ENCODE data around the gene LMX1A. TPM values are rescaled to one million over a fixed set of nuclear protein-coding genes. Genes with fewer than 3 reads are reported as not detected.

The LMX1A gene
- total RNA-seq, 1 donor from 2014 or later, result not detected

DNA sequence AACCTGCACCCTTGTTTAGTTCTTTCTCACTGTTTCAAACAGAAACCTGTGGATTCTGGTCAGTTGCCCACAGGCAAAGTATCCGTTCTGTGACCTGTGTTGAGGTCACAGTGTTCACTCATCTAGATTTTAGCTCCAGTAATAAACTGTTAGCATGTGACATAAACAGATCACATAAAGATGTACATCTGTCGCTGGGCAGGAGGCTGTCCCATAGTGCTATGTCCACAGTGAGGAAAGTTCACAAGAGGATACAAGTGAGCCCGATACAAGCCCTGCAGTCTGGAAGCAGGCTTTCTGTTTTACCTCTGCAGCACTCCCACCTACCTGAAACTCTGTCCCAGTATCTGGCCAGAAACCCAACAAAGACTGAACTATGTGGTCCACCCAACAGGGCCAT lies 28.4 kb downstream of the LMX1A start:
- Mint-ChIP-seq H3K27me3 (ENCODE audit: unreplicated experiment) (no peaks in the 10 kb centered on the region), H3K9me3 (ENCODE audit: unreplicated experiment) (no peaks in the 10 kb centered on the region), H3K36me3 (ENCODE audit: unreplicated experiment) (no peaks in the 10 kb centered on the region), H3K27ac (ENCODE audit: unreplicated experiment) (no peak overlapping the region), H3K4me1 (ENCODE audit: unreplicated experiment) (no peaks in the 10 kb centered on the region), H3K4me3 (ENCODE audit: unreplicated experiment) (no peak overlapping the region)
- DNase-seq (ENCODE audit: extremely low spot score, unreplicated experiment), result no peak
- no peak for TF ChIP-seq CTCF (IDR thresholded peaks at IDR 0.05)

GRCh38 chr1:165327538-165327937 lies 29.0 kb downstream of the LMX1A start:
- no peak overlapping the region for H3K4me3 Mint-ChIP-seq (ENCODE audit: unreplicated experiment)
- no peak overlapping the region for H3K27ac Mint-ChIP-seq (ENCODE audit: unreplicated experiment)
- TF ChIP-seq CTCF (IDR thresholded peaks at IDR 0.05), result no peak
- H3K27me3 Mint-ChIP-seq (ENCODE audit: unreplicated experiment), result no peaks in the 10 kb centered on the region
- no peaks in the 10 kb centered on the region for H3K9me3 Mint-ChIP-seq (ENCODE audit: unreplicated experiment)
- DNase-seq (ENCODE audit: extremely low spot score, unreplicated experiment), result no peak
- no peaks in the 10 kb centered on the region for H3K4me1 Mint-ChIP-seq (ENCODE audit: unreplicated experiment)
- H3K36me3 Mint-ChIP-seq (ENCODE audit: unreplicated experiment), result no peaks in the 10 kb centered on the region

GRCh38 chr1:165325460-165326203 lies 30.9 kb downstream of the LMX1A start:
- no peak for DNase-seq (ENCODE audit: extremely low spot score, unreplicated experiment)
- H3K27me3 Mint-ChIP-seq (ENCODE audit: unreplicated experiment), result peaks cover 4% of the 10 kb centered on the region
- no peak overlapping the region for H3K4me3 Mint-ChIP-seq (ENCODE audit: unreplicated experiment)
- H3K27ac Mint-ChIP-seq (ENCODE audit: unreplicated experiment), result no peak overlapping the region
- no peaks in the 10 kb centered on the region for H3K4me1 Mint-ChIP-seq (ENCODE audit: unreplicated experiment)
- H3K9me3 Mint-ChIP-seq (ENCODE audit: unreplicated experiment), result no peaks in the 10 kb centered on the region
- no peak for TF ChIP-seq CTCF (IDR thresholded peaks at IDR 0.05)
- no peaks in the 10 kb centered on the region for H3K36me3 Mint-ChIP-seq (ENCODE audit: unreplicated experiment)

DNA sequence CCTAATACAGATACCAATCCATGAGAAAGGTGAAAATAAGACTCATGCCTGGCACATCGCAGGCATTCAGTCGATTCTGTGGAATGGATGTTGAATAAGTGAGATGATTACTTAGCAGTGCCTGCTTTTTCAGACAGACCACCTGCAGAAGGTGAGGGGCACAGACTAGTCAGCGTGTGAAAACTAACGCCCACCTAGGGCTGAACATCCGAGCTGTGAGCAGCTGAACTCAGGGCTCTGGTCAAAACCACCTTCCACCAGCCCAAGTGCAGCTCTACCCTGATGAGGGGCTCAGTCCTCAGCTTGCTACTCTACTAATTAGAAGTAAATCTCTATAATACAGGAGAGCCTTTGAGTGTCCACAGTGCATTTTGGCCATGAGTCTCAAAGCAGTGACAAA lies 32.5 kb downstream of the LMX1A start:
- Mint-ChIP-seq H3K27me3 (ENCODE audit: unreplicated experiment) (peaks cover 4% of the 10 kb centered on the region), H3K36me3 (ENCODE audit: unreplicated experiment) (no peaks in the 10 kb centered on the region), H3K27ac (ENCODE audit: unreplicated experiment) (no peak overlapping the region), H3K9me3 (ENCODE audit: unreplicated experiment) (no peaks in the 10 kb centered on the region), H3K4me3 (ENCODE audit: unreplicated experiment) (no peak overlapping the region), H3K4me1 (ENCODE audit: unreplicated experiment) (no peaks in the 10 kb centered on the region)
- no peak for TF ChIP-seq CTCF (IDR thresholded peaks at IDR 0.05)
- DNase-seq (ENCODE audit: extremely low spot score, unreplicated experiment), result peak; percentile 30

GRCh38 chr1:165317612-165318011 lies 38.9 kb downstream of the LMX1A start:
- no peak overlapping the region for H3K4me3 Mint-ChIP-seq (ENCODE audit: unreplicated experiment)
- H3K27me3 Mint-ChIP-seq (ENCODE audit: unreplicated experiment), result peaks cover 11% of the 10 kb centered on the region
- no peaks in the 10 kb centered on the region for H3K9me3 Mint-ChIP-seq (ENCODE audit: unreplicated experiment)
- no peaks in the 10 kb centered on the region for H3K36me3 Mint-ChIP-seq (ENCODE audit: unreplicated experiment)
- no peak for TF ChIP-seq CTCF (IDR thresholded peaks at IDR 0.05)
- peak; percentile 11 for DNase-seq (ENCODE audit: extremely low spot score, unreplicated experiment)
- H3K27ac Mint-ChIP-seq (ENCODE audit: unreplicated experiment), result no peak overlapping the region
- no peaks in the 10 kb centered on the region for H3K4me1 Mint-ChIP-seq (ENCODE audit: unreplicated experiment)

Measured in osteocyte (in vitro differentiated cells).